Activated CD4-positive, alpha-beta T cell treated with anti-CD3 and anti-CD28 coated beads for 24 hours (primary cell): Measurements from ENCODE around the gene ADORA2B.
"Not testable (repeated sequence)": the region's sequence is repeated elsewhere in the genome, so short reads cannot be mapped to it uniquely, and the experiment has no call there.

Experiments used
- DNase-seq, 2 donors: peaks; one replicate each; pipeline ENCODE4 v3.0.0-alpha.2; 2020; ENCODE audit warnings: low read depth in 2 of 2

ADORA2B gene

GRCh38 chr17:15954222-15954621 is 9.3 kb downstream of the ADORA2B start:
- DNase-seq: no peak

- DNase-seq: no peak
Measured at GRCh38 chr17:15955793-15956541, 11.0 kb downstream of the ADORA2B start.

GRCh38 chr17:15957206-15957605 is 12.3 kb downstream of the ADORA2B start:
- peak in 1 of 2 donors; percentile 16 for DNase-seq

- DNase-seq: no peak
Measured at GRCh38 chr17:15957608-15958307, 12.8 kb downstream of the ADORA2B start.

GRCh38 chr17:15958484-15958854 is 13.5 kb downstream of the ADORA2B start:
- no peak for DNase-seq

GRCh38 chr17:15963670-15964110 is 18.8 kb downstream of the ADORA2B start:
- no peak for DNase-seq

- DNase-seq: no peak
Measured at GRCh38 chr17:15965528-15965927, 20.6 kb downstream of the ADORA2B start.

- DNase-seq: no peak
Measured at GRCh38 chr17:15966183-15966878, 21.4 kb downstream of the ADORA2B start.

- DNase-seq: no peak
Measured at GRCh38 chr17:15966879-15967248, 21.9 kb downstream of the ADORA2B start.

GRCh38 chr17:15967706-15968399 is 22.9 kb downstream of the ADORA2B start:
- DNase-seq: no peak

- DNase-seq: no peak
Measured at GRCh38 chr17:15969463-15969862, 24.5 kb downstream of the ADORA2B start.

- DNase-seq: no peak
Measured at GRCh38 chr17:15970500-15970899, 25.6 kb downstream of the ADORA2B start.

- DNase-seq: no peak
Measured at GRCh38 chr17:15971098-15971678, 26.3 kb downstream of the ADORA2B start.

GRCh38 chr17:15971882-15972281 is 27.0 kb downstream of the ADORA2B start:
- no peak for DNase-seq

GRCh38 chr17:15972497-15972951 is 27.6 kb downstream of the ADORA2B start:
- DNase-seq: no peak

GRCh38 chr17:15973016-15973415 is 28.1 kb downstream of the ADORA2B start:
- DNase-seq: no peak

- no peak for DNase-seq
Measured at GRCh38 chr17:15973834-15974233, 28.9 kb downstream of the ADORA2B start.

GRCh38 chr17:15977894-15978293 is 33.0 kb downstream of the ADORA2B start:
- DNase-seq: no peak

- no peak for DNase-seq
Measured at GRCh38 chr17:15978606-15979005, 33.7 kb downstream of the ADORA2B start.

GRCh38 chr17:15979013-15979412 is 34.1 kb downstream of the ADORA2B start:
- DNase-seq: not testable (repeated sequence)

- DNase-seq: peak in 1 of 2 donors; percentile 16
Measured at GRCh38 chr17:15981208-15981607, 36.3 kb downstream of the ADORA2B start.
